Coronary artery (tissue), 2 donors: Measurements from ENCODE around the gene MAP4K4.

Experiments used
- DNase-seq: peaks from one replicate; pipeline ENCODE4 v3.0.0-alpha.2; 2017; ENCODE audit warnings: low spot score
- H3K27ac ChIP-seq, 2 donors: fragments of 200-600 bp; sonication (generic); one replicate each; pipeline ENCODE4 v1.5.1; 2016 to 2019
- H3K4me3 ChIP-seq: fragments of 200-600 bp; sonication (generic); 2 replicates; pipeline ENCODE4 v1.5.1; 2016; ENCODE audit warnings: mild to moderate bottlenecking, moderate library complexity
- CTCF ChIP-seq: fragments of 200-600 bp; sonication (generic); IDR thresholded peaks from one replicate; pipeline ENCODE4 v1.5.1; 2019; ENCODE audit warnings: antibody characterized with exemption

MAP4K4 gene

DNA sequence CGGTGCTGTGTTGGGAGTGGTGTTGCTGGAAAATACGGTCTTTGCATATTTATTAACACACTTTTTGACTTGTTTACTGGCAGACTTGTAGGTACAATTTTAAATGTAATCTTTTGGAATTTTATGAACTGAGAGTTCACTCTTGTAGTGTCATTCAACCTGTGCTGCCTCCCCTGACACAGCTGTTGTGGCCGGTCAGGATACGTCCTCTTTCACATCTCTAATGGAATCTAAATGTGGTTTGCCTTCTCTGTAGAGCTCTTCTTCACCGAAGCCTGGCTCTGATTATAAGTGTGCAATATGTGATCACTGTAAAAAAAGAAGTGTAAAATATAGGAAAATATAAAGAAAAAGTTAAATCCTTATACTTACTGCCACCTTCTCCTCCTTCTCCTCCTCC is 94.7 kb downstream of the MAP4K4 start:
- no peak overlapping the region for H3K4me3 ChIP-seq
- no peak for DNase-seq
- TF ChIP-seq CTCF: no peak
- no peak overlapping the region for H3K27ac ChIP-seq

- H3K27ac ChIP-seq: no peak overlapping the region
Observed at GRCh38 chr2:101793277-101793969, 95.9 kb downstream of the MAP4K4 start.

GRCh38 chr2:101794141-101794540 is 96.6 kb downstream of the MAP4K4 start:
- DNase-seq: no peak
- no peak overlapping the region for H3K4me3 ChIP-seq
- TF ChIP-seq CTCF: no peak
- H3K27ac ChIP-seq: no peak overlapping the region

More at GRCh38 chr2:101793277-101793969, 95.9 kb downstream of the MAP4K4 start:
- no peak for DNase-seq
- H3K4me3 ChIP-seq: no peak overlapping the region
- no peak for TF ChIP-seq CTCF

DNA sequence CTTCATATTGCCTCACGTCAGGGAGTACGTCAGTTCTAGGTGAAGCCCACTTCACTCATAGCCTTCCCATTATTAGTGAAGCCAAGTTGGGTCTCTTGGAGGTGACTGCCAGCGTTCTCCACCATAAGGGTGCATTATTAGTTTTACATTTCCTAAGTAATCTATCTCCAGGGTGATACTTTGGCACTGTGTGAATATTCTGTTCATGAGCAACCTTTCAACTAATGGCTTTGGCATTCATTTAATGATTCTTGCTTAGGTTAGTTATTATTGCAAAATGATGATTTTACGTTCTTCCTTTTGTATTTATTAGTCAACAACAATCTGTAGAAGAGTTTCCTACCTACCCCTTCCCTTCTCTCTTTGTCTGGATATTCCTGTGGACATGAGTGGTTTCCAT is 97.5 kb downstream of the MAP4K4 start:
- no peak for TF ChIP-seq CTCF
- Histone ChIP-seq H3K4me3 (no peak overlapping the region), H3K27ac (no peak overlapping the region)
- DNase-seq: no peak

- no peak for DNase-seq
- no peak for TF ChIP-seq CTCF
- Histone ChIP-seq H3K27ac (no peak overlapping the region), H3K4me3 (no peak overlapping the region)
Observed at GRCh38 chr2:101796825-101797600, 99.5 kb downstream of the MAP4K4 start.

GRCh38 chr2:101801496-101801895 is 104.0 kb downstream of the MAP4K4 start:
- no peak for TF ChIP-seq CTCF
- no peak for DNase-seq
- Histone ChIP-seq H3K27ac (no peak overlapping the region), H3K4me3 (no peak overlapping the region)

GRCh38 chr2:101802329-101802728 is 104.8 kb downstream of the MAP4K4 start:
- TF ChIP-seq CTCF: no peak
- Histone ChIP-seq H3K4me3 (no peak overlapping the region), H3K27ac (no peak overlapping the region)
- DNase-seq: no peak
